GM21825 (cell line): ENCODE results near the gene SCNN1G.

Source experiments
- ATAC-seq: cut with Tn5 transposase; IDR thresholded peaks from one replicate; pipeline ENCODE4 v1.9.1; 2021; ENCODE audit warnings: mild to moderate bottlenecking, moderate library complexity; ENCODE audit not compliant: unreplicated experiment

The SCNN1G gene

DNA sequence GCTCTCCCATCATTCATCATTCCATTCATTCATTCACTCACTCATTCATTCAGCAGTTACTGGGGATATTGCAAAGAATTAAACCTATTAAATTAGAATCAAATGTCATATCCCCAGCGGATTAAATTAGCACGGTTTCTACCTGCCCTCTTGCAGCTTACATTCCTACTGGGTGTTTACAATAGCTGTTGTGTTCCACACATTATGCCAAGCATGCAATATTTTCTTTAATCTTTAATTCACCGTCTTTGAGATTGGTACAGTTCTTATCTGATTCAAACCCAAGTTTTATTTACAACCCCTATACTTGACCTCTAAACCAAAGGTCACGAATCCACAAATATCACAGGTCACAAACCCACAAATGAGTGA is 32.6 kb upstream of the SCNN1G start:
- no peak for ATAC-seq

DNA sequence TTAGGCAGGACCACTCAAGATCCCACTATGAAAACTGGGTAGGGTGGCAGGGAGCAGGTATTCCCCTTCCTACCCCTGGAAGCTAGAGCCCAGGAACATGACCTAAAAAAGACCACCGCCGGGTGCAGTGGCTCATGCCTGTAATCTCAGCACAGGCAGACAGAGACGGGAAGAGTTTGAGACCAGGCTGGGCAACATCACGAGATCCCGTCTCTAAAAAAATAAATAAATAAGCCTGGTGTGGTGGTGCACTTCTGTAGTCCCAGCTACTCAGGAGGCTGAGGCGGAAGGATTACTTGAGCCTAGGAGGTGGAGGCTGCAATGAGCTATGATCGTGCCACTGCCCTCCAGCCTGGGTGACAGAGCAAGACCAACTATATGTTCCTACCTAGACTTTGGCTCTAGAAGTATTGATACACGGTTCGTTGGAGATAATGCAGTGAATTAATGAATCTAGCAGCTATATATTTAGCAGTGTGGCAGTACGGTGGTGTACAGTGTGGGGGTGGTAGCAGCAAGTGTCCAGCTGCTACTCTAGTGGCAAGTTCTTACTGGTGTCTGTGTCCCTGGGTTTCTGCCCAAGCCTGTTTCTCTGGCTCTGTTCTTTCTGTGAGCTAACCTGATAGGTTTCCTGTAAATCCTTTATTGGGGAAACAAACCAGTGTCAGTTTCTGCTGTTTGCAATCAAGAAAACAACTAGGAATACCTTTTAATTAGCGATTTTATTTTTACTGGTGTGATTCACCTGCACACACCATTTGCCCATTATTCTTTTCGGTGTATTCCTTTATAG is 30.0 kb upstream of the SCNN1G start:
- no peak for ATAC-seq

GRCh38 chr16:23155445-23156049 is 27.0 kb upstream of the SCNN1G start:
- ATAC-seq, result no peak

GRCh38 chr16:23156110-23156509 is 26.4 kb upstream of the SCNN1G start:
- no peak for ATAC-seq

DNA sequence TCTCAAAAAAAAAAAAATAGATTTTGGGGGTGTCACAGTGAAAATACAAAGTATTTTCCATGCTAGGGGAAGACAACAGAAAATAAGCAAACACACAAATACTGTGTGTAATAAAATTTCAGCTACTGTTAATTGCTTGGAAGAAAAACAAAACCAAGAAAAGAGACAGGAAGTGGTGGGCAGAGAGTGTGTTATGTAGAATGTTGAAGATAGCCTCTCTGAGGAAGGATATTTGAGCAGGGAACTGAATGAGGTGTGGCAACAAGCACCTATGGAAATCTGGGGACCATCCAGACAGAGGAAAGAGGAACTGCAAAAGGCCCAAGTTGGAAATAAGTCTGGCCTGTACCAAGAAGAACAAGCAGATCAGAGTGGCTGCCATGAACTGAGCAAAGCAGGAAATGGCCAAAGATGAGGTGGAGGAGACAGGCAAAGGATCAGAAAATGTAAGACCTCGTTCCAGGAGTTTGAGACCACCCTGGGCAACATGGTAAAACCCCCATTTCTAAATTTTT is 25.5 kb upstream of the SCNN1G start:
- no peak for ATAC-seq

DNA sequence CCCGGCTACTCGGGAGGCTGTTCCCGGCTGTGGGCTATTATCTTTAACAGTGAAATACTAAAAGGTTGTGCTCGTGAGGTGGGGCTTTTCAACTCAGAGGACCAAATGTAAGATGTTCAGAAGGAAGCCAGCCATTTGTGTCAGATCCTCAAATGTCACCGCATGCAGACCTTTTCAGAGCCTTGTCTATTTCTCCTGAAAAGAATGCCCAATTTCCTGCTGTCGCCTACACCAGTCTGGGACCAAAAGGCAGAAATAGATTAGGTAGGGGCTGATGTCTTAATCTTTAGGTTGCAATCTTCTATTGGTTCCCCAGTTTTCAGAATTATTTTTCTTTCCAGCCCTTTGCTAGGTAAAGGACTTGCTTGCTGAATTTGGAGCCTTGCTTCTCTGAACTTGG is 24.4 kb upstream of the SCNN1G start:
- ATAC-seq, result no peak

DNA sequence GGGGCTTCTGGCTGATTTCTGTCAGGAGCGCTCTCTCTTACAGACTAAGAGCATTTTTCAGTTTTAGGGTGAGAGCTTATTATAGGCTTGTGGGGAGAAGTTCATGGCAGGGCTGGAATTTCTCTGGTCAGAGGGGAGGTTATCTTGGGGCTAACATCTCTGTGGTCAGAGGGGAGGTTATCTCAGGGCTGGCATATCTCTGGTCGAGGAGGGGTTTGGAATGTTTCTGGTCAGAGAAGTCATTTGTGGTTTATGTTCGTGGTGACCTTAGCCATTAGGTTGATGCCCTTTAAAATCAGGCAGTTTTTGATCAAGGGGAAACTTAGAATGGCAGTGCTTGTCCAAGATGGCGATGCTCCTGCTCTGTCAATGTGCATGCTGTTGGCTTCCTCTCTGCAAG is 22.5 kb upstream of the SCNN1G start:
- ATAC-seq, result no peak

GRCh38 chr16:23160574-23160973 is 22.0 kb upstream of the SCNN1G start:
- no peak for ATAC-seq

- no peak for ATAC-seq
Measured at GRCh38 chr16:23163921-23164320, 18.6 kb upstream of the SCNN1G start.

DNA sequence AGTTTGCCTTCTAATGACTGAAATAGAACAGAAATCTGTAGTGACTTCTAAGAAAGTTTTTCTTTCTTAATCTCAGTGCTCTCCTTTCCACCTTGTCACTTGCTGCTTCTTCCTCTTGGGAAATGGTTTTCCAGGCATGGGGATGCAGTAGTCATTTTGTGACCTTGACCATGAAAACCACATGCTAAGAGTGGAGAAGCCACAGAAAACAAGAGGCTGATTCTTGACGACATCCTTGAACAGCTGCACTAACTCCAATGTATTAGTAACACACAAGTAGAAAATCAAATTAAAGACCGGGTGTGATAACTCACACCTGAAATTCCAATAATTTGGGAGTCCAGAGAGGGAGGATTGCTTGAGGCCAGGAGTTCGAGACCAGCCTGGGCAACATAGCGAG is 17.8 kb upstream of the SCNN1G start:
- ATAC-seq, result no peak

DNA sequence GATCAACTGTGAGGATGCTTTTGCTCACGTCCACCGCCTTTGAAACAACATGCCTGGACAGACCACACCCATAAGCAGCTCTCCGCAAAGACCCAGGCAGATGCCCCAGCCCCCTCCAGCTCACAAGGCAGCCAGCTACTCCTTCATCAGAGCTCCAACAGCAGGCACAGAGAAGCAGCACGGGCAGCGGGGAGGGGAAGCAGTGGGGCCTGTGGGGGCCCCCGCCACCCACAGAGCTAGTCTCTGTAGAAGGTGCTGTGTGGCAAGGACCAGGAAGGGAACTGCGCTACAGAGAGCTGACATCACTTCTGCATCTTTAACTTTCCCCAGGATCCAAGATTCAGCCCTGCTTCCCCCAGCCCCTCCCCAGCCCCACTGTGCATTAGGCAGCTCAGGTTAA is 10.0 kb upstream of the SCNN1G start:
- no peak for ATAC-seq

GRCh38 chr16:23172994-23173393 is 9.6 kb upstream of the SCNN1G start:
- no peak for ATAC-seq

- ATAC-seq, result no peak
Measured at GRCh38 chr16:23174622-23175021, 7.9 kb upstream of the SCNN1G start.

GRCh38 chr16:23175651-23176050 is 6.9 kb upstream of the SCNN1G start:
- no peak for ATAC-seq

DNA sequence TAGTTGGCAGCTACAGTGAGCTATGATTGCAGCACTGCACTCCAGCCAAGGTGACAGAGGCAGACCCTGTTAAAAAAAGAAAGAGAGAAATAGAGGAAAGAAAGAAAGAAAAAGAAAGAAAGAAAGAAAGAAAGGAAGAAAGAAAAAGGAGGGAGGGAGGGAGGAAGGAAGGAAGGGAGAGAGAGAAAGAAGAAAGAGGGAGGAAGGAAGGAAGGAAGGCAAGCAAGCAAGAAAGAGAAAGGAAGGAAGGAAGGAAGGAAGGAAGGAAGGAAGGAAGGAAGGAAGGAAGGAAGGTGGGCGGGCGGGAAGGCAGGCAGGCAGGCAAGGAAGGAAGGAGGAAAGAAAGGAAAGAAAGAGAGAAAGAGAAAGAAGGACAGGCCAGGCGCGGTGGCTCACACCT is 1.0 kb upstream of the SCNN1G start:
- no peak for ATAC-seq

- peak; percentile 88 for ATAC-seq
Measured at GRCh38 chr16:23182206-23182678, 303 bp upstream of the SCNN1G start.

GRCh38 chr16:23183543-23183862 is 958 bp downstream of the SCNN1G start:
- ATAC-seq, result no peak

- ATAC-seq, result no peak
Measured at GRCh38 chr16:23185656-23186055, 3.1 kb downstream of the SCNN1G start.

- no peak for ATAC-seq
Measured at GRCh38 chr16:23186171-23186570, 3.6 kb downstream of the SCNN1G start.

DNA sequence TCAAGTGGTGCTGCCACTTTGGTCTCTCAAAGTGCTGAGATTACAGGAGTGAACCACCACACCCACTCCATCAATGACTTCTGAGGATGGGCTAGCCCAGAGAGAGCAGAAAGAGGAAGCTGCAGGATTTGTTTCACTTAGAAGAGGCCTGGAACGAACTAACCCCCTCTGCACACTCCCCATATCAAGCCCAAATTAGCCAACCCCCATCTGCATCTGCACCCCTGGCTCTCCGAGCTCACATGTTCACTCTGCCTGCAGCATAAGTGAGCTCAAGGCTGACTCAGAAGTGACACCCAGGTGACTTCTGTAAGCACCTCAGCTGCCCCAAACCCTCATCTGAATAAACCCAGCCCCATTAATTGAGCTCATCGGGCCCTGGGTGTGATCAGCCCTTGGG is 4.8 kb downstream of the SCNN1G start:
- ATAC-seq, result no peak

DNA sequence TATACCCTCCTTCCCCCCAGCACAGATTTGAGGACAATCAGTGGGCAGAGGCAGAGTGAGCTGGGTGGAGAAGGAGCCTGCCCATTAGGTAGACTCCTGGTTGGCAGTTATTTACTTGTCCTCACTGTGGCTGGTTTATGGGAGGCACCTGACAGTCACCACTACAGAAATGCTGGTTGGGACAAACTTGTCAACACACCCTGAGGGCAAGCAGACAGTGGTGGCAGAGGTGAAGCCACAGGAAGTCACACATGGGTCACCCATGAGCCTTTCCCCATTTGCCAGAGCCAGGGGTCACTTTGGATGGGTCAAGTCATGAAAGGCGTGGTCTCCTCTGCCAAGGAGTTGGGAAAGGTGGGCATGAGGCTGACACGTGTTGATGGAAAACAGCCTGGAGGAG is 6.4 kb downstream of the SCNN1G start:
- ATAC-seq, result no peak

GRCh38 chr16:23194497-23195221 is 12.1 kb downstream of the SCNN1G start:
- ATAC-seq, result no peak
